Measurements from ENCODE around the gene MICAL1.

- TF ChIP-seq CTCF (IDR thresholded peaks at IDR 0.05) (no peak), EZH2 (IDR thresholded peaks at IDR 0.05) (no peak), EZH2phosphoT487 (IDR thresholded peaks at IDR 0.05) (no peak)
Observed at GRCh38 chr6:109475625-109476024, 20.1 kb upstream of the MICAL1 start.

Measured in neural progenitor cell (in vitro differentiated cells).